ENCODE results near the gene KATNA1.

KATNA1 gene

DNA sequence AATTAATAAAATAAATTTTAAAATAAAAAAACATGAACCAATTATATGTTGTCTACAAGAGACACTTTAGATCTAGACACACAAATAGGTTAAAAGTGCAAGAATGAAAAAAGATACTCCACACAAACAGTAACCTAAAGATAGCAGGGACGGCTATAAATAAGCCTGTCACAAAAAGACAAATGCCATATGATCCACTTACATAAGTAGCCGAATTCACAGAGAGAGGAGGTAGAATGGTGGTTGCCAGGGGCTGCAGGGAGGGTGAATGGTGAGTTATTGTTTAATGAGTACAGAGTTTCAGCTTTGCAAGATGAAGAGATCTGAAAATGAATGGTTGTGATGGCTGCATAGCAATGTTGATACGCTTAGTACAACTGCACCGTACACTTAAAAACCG, 32.7 kb downstream of the KATNA1 start:
- DNase-seq (ENCODE audit: low read depth), result no peak
- H3K4me3 ChIP-seq (ENCODE audit: low read depth, low read length), result no peak overlapping the region
- TF ChIP-seq, protein P1, sequence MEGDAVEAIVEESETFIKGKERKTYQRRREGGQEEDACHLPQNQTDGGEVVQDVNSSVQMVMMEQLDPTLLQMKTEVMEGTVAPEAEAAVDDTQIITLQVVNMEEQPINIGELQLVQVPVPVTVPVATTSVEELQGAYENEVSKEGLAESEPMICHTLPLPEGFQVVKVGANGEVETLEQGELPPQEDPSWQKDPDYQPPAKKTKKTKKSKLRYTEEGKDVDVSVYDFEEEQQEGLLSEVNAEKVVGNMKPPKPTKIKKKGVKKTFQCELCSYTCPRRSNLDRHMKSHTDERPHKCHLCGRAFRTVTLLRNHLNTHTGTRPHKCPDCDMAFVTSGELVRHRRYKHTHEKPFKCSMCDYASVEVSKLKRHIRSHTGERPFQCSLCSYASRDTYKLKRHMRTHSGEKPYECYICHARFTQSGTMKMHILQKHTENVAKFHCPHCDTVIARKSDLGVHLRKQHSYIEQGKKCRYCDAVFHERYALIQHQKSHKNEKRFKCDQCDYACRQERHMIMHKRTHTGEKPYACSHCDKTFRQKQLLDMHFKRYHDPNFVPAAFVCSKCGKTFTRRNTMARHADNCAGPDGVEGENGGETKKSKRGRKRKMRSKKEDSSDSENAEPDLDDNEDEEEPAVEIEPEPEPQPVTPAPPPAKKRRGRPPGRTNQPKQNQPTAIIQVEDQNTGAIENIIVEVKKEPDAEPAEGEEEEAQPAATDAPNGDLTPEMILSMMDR (IDR thresholded peaks at IDR 0.05; ENCODE audit: control insufficient read depth, extremely low read depth, insufficient read depth), result no peak

DNA sequence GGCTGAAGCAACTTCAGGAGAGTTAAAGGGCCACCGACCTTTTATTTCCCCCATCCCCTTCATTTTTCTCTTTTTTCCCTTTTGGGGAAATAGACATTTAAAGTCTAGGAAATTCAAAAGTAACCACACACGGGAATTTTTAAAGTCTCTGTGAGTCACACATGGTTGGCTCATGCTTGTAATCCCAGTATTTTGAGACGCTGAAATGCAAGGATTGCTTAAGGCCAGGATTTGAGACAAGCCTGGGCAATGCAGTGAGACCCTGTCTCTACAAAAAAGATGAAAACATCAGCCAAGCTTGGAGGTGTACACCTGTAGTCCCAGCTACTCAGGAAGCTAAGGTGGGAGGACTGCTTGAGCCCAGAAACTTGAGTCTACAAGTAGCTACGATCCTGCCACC, 34.2 kb downstream of the KATNA1 start:
- TF ChIP-seq, protein P1 (IDR thresholded peaks at IDR 0.05; ENCODE audit: control insufficient read depth, extremely low read depth, insufficient read depth), result no peak
- no peak for DNase-seq (ENCODE audit: low read depth)
- H3K4me3 ChIP-seq (ENCODE audit: low read depth, low read length), result no peak overlapping the region

DNA sequence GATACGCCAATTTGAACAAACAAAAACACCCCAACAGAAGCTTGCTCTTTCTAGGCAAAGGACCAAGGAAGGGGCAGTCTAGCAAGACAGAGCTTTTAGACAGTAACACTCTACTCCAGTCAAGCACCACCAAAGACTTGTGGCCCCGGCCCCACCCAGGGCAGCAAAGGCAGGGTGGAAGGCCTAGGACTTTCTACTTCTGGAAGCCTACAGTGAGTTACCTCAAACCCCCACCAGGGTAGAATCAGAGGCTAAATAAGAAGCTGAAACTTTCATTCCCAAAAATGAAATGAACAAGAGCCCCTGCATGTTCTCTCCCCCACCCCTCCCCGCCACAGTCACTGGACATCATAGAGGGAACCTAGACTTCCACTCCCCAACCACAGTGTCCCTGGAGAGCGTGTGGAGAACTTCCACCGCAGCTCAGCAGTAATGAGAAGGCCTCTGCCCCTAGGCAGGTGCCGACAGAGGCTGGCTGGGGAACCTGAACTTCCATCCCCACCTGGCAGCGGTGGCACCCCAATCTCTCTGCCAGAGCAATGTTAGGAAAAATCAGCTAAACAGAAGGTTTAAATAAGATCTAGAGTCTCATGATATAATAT, 40.0 kb downstream of the KATNA1 start:
- TF ChIP-seq, protein P1 (IDR thresholded peaks at IDR 0.05; ENCODE audit: control insufficient read depth, extremely low read depth, insufficient read depth), result no peak
- no peak for DNase-seq (ENCODE audit: low read depth)
- H3K4me3 ChIP-seq (ENCODE audit: low read depth, low read length), result no peak overlapping the region

DNA sequence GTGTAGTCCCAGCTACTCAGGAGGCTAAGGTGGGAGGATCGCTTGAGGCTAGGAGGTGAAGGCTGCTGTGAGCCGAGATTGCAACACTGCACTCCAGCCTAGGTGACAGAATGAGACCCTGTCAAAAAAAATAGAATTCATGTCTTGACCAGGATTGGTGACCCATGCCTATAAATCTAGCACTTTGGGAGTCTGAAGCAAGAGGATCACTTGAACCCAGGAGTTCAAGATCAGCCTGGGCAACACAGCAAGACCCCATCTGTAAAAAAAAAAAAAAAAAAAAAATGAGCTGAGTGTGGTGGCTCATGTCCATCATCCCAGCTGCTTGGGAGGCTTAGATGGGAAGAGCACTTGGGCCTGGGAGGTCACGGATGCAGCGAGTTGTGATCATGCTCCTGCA, 48.0 kb downstream of the KATNA1 start:
- TF ChIP-seq, protein P1 (IDR thresholded peaks at IDR 0.05; ENCODE audit: control insufficient read depth, extremely low read depth, insufficient read depth), result no peak
- no peak overlapping the region for H3K4me3 ChIP-seq (ENCODE audit: low read depth, low read length)
- DNase-seq (ENCODE audit: low read depth), result no peak

DNA sequence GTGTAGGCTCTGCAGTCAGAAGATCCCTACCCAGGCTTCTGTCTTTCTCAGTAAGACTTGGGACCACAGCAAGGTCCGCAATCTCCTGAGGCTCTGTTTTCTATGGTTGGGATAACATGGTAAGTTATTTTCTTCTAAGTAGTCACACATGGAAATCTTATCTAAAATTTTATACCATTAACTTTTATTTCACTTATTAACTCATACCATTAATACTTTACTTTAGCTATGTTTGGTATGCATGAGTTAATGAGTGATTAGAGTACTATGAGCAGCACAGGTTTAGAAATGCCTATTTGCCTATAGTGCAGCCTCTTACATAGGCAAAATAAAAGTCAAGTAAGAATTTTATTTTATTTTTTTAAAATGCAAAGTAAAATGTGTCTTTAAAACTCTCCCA, 55.1 kb downstream of the KATNA1 start:
- no peak overlapping the region for H3K4me3 ChIP-seq (ENCODE audit: low read depth, low read length)
- no peak for DNase-seq (ENCODE audit: low read depth)
- TF ChIP-seq, protein P1 (IDR thresholded peaks at IDR 0.05; ENCODE audit: control insufficient read depth, extremely low read depth, insufficient read depth), result no peak

DNA sequence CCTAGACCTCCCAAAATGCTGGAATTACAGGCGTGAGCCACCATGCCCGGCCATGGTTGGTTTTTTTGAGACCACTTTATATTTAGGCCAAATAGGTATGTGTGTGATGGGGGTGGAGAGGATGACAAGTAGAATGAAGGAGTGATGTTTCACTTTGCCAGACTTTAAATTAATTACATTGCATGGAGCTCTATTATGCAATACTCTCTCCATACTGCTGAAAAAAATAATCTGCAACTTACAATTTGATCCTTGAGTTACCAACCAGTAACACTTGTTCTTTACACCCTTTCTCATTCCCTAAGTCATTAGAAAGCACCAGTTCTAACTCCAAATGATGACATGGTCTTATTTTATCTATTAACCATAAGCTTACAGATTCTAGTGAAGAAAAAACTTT, 55.5 kb downstream of the KATNA1 start:
- H3K4me3 ChIP-seq (ENCODE audit: low read depth, low read length), result no peak overlapping the region
- no peak for DNase-seq (ENCODE audit: low read depth)
- TF ChIP-seq, protein P1 (IDR thresholded peaks at IDR 0.05; ENCODE audit: control insufficient read depth, extremely low read depth, insufficient read depth), result no peak

DNA sequence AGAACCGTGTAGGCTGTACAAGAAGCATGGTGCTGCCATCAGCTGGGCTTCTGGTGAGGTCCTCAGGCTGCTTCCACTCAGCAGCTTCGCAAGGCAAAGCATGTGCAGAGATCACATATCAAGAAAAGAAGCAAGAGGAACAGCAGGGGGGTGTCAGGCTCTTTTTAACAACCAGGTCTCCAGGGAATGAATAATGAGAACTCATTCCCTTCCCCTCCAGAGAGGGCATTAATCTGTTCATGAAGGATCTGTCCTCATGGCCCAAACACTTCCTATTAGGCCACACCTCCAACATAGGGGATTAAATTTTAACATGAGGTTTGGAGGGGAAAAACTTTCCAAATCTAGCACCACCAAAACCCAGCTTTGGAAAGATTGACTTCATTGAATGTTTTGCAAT, 62.4 kb downstream of the KATNA1 start:
- no peak for DNase-seq (ENCODE audit: low read depth)
- TF ChIP-seq, protein P1 (IDR thresholded peaks at IDR 0.05; ENCODE audit: control insufficient read depth, extremely low read depth, insufficient read depth), result no peak
- H3K4me3 ChIP-seq (ENCODE audit: low read depth, low read length), result no peak overlapping the region

Data from LNCaP clone FGC (cell line).